AG09309 (cell line): ENCODE results near the gene ADAMTS2.

ENCODE experiments used
- DNase-seq: peaks from one replicate; pipeline ENCODE4 v3.0.0-alpha.2; 2010; ENCODE audit warnings: low read depth
- H3K4me3 ChIP-seq: 2 replicates; pipeline ENCODE4 v1.5.1; 2011; ENCODE audit warnings: mild to moderate bottlenecking, low read depth, low read length, moderate library complexity; ENCODE audit not compliant: control insufficient read depth
- TF ChIP-seq, protein P1 (sequence below): IDR thresholded peaks from 2 replicates; pipeline ENCODE4 v1.5.1; 2011; ENCODE audit warnings: mild to moderate bottlenecking, low read depth, low read length, inconsistent platforms; ENCODE audit not compliant: insufficient read depth, control insufficient read depth; ENCODE audit errors: missing control alignments

The ADAMTS2 gene

DNA sequence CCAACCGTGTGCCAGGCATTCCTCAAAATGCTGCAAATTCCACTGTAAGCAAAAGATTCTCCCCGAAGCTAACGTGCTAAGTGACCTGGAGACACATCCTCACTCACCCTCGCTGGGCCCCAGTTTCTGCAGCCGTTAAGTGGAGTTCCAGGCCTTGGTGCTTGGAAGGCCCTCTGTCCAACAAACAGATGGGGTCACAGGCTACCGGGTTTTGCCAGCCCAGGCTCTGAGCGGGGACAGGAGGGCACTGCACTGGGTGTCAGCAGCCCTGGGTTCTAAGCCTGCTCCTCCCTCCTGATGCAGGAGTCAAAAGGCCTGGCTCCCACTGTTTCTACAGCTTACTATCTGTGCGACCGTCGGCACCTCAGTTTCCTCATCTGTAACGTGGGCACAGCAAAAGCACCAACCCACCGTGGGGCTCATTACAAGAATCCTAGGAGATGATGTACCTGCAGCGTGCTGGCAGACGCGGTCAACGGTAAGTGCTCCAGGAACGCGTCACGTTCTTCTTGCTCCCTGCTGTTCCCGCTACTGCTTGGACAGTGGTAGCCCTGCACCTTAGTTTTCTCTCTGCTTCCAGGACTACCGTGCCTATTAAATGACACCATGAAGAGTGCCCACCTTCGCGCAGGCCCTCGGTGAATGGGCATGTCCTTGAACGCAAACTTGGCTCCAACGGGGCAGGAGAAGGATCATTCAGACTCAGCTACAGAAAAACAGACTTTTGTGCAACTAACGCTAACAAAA lies 84.8 kb downstream of the ADAMTS2 start:
- TF ChIP-seq, protein P1, sequence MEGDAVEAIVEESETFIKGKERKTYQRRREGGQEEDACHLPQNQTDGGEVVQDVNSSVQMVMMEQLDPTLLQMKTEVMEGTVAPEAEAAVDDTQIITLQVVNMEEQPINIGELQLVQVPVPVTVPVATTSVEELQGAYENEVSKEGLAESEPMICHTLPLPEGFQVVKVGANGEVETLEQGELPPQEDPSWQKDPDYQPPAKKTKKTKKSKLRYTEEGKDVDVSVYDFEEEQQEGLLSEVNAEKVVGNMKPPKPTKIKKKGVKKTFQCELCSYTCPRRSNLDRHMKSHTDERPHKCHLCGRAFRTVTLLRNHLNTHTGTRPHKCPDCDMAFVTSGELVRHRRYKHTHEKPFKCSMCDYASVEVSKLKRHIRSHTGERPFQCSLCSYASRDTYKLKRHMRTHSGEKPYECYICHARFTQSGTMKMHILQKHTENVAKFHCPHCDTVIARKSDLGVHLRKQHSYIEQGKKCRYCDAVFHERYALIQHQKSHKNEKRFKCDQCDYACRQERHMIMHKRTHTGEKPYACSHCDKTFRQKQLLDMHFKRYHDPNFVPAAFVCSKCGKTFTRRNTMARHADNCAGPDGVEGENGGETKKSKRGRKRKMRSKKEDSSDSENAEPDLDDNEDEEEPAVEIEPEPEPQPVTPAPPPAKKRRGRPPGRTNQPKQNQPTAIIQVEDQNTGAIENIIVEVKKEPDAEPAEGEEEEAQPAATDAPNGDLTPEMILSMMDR: no peak
- no peak overlapping the region for H3K4me3 ChIP-seq
- DNase-seq: no peak

DNA sequence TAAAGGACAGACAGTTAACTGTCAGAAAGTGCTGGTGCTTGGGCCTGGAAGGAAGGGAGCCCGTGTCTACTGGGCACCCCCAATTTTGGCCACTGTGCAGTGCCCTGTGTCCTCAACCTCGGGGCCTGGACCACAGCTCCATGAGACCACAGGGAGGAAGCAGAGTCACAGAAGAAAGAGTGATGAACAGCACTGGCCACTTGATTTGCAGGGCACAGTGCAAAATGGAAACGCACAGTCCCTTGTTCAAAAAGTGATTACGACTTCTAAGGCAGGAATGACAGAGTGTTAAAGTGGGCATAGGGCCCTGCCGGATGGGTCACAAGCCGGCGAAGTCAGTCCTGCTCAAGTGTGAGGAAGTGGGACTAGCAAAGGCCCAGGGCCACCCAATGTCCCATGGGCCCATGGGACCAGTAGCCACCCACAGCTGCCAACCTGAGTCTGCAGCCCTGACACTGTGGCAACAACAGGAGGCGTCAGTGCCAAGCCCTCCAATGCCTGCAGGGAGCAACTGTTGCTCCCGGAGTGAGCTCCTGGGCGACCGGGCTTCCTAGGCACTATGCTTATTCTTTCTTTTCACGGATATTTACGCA lies 85.4 kb downstream of the ADAMTS2 start:
- no peak overlapping the region for H3K4me3 ChIP-seq
- no peak for DNase-seq
- TF ChIP-seq, protein P1: no peak

- no peak for DNase-seq
- TF ChIP-seq, protein P1: no peak
- no peak overlapping the region for H3K4me3 ChIP-seq
Measured at GRCh38 chr5:179258922-179259730, 86.1 kb downstream of the ADAMTS2 start.

- no peak for DNase-seq
- H3K4me3 ChIP-seq: no peak overlapping the region
- TF ChIP-seq, protein P1: no peak
Measured at GRCh38 chr5:179258001-179258921, 87.0 kb downstream of the ADAMTS2 start.

GRCh38 chr5:179257176-179257682 lies 88.0 kb downstream of the ADAMTS2 start:
- TF ChIP-seq, protein P1: no peak
- DNase-seq: no peak
- H3K4me3 ChIP-seq: no peak overlapping the region
